Activated CD8-positive, alpha-beta memory T cell treated with anti-CD3 and anti-CD28 coated beads for 36 hours (primary cell): Measurements from ENCODE around the gene OR1L1. TPM values are rescaled to one million over a fixed set of nuclear protein-coding genes. Genes with fewer than 3 reads are reported as not detected.

ENCODE experiments used
- CTCF ChIA-PET: fragments of 350-600 bp; sonication (Branson Sonifier 250); formaldehyde crosslinking; loops from one replicate; lab custom pipeline; 2021; ENCODE audit warnings: antibody characterized with exemption; lab: Charles Lee
- POLR2A ChIA-PET: fragments of 350-600 bp; sonication (Branson Sonifier 250); formaldehyde crosslinking; loops from one replicate; lab custom pipeline; 2021; ENCODE audit warnings: antibody characterized with exemption; lab: Charles Lee
- total RNA-seq, 2 experiments: library from RNA; stranded (reverse); gene quantifications; one replicate each; pipeline ENCODE4 v1.2.3, GENCODE V29; 2021

The OR1L1 gene, protein sequence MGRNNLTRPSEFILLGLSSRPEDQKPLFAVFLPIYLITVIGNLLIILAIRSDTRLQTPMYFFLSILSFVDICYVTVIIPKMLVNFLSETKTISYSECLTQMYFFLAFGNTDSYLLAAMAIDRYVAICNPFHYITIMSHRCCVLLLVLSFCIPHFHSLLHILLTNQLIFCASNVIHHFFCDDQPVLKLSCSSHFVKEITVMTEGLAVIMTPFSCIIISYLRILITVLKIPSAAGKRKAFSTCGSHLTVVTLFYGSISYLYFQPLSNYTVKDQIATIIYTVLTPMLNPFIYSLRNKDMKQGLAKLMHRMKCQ
- total RNA-seq: not detected

DNA sequence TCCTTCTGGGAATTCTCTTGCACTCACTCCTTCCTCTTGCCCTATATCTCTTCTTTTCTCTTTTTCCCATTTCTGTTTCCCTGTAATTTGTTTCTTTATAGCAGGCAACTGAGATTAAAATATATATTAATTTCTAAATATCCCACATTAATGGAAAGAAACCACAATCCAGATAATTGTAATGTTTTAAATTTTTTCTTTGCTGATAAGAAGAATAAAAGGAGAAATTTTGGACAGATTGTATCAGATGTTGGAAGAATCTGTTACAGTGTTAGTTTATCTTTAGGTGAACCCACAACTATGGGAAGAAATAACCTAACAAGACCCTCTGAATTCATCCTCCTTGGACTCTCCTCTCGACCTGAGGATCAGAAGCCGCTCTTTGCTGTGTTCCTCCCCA lies at the start of gene OR1L1:
TSS of gene OR1L1 (plus strand) at position 301 of the 400 bp plus-strand sequence. CDS start at position 301, 0 bp downstream.
- ChIA-PET CTCF (no interaction called here), POLR2A (no interaction called here)

DNA sequence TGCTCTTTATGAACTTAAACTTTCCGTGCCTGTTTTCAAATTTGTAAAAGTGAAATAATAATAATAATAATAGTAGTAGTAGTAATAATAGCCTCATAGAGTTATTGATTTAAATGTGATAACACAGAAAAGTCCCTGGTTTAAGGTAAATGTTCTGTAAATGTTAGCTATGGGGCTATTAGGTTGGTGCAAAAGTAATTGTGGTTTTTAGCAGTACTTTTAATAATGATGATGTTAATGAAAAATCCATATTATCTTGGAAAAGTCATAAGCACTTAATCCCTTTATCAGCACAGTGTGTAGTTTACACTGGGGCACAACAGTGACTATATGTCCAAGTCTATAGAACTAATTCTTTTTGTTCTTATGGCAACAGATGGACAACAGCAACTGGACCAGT lies 47.2 kb upstream of the OR1L1 start, which contains the start of gene OR1Q1:
TSS of gene OR1Q1 (plus strand) at position 377 of the 400 bp plus-strand sequence. CDS start at position 377, 0 bp downstream.
- ChIA-PET POLR2A (no interaction called here), CTCF (no interaction called here)

DNA sequence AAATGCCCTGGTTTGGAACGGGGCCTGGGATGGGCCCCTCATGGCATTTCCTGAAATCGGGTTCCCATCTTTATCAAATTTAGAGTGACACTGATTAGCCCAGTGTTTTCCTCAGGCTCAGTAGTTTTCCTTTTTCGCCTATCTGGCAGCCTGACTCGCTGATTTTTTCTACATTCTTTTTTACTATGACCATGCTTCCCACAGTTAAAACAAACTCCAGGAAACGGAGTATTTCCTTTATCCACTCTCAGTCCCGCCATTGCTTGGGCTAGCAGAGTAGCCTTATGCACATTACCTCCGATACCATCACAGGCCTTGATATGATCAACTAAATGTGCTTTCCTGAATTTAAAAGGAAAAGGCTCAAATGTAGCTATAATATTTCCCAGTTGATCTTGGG lies 41.5 kb upstream of the OR1L1 start:
- CTCF ChIA-PET: no interaction called here

DNA sequence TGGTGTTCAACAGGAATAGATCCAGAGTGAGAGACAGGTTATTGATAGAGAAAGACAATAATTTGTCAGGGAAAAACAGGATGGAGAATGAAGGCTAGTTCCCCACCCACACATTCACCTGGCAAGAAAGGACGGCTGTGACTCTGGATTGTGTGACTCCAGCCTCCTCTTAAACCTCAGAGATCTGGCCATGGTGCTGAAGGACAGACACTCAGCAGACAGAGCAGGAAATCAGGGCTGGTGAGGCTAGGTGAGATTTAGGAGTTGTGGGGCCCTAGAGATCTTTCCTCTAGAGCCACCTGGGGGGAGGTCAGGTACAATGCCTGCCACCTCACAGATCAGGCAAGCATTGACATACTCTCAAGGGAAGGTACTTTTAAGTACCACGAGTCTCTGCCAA lies 19.3 kb upstream of the OR1L1 start:
- ChIA-PET POLR2A (no interaction called here), CTCF (no interaction called here)

More for the DNA sequence above, 41.5 kb upstream of the OR1L1 start:
- POLR2A ChIA-PET: no interaction called here

DNA sequence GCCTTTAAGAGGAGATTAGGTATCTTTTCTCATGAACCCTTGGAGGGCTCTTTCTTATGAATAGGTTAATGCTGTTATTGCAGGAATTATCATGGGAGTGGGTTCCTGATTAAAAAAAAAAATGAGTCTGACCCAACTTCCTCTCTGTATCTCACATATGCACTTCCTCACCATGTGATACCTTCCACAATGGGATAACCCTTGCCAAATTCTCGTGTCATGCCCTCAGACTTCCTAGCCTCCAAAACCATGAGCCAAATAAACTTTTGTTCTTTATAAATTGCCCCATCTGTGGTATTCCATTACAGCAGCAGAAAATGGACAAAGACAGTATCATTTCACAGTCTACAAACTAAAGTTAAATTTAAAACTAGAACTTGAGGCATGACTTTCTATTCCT lies 5.1 kb upstream of the OR1L1 start:
- POLR2A ChIA-PET: no interaction called here
- CTCF ChIA-PET: no interaction called here

DNA sequence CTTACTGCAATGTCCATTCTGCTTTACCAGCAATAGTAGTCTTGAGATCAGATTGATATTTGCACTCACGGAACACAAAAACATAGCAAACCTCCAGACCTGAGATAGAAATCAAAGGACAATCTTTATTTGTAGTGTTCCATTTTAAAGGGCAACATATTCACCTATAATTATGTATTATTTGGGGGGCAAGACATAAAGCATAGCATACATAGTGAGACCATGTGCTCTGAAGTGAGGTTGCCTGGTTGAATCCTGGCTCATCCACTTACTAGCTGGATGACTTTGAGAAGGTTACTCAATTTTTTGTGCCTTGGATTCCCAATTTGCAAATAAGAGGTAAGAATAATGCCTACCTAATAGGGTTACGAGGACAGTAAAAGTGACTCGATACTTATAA lies 4.0 kb upstream of the OR1L1 start, which contains the start of gene OR1B1:
TSS of gene OR1B1 (minus strand) at position 101 of the 400 bp plus-strand sequence.
- POLR2A ChIA-PET: no interaction called here
- CTCF ChIA-PET: no interaction called here

DNA sequence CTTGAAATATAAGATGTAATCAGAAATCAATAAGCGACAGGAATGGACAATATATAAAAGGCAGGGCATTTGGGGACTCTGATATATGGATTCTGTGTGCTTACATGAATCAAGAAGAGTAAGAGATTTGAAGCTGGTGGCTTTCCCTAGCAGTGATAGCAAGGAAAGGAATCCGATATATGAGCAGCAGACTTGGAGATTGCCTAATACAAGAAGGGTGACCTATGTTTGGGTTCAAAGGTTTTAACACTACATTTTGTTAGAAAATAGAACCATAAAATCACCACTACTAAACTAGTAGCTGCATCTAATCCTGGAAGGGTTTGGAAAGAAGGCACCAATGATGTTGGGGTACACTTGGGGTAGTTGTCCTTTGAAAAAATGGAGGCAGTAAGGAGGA lies 11.0 kb downstream of the OR1L1 start:
- CTCF ChIA-PET: no interaction called here
- POLR2A ChIA-PET: no interaction called here

DNA sequence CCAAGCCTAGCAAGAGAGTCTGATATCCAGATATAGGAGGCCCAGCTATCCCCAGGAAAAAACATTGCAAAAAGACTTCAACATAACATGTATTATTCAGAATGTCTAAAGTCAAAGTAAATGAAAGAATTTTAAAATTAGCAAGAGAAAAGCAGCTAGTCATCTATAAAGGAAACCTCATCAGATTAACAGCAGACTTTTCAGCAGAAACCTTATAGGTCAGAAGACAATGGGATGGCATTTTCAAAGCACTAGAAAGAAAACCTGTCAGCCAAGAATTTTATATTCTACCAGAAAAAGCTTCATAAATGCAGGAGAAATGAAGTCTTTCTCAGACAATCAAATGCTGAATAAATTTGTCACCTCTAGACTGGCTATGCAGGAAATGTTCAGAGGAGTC lies 23.3 kb downstream of the OR1L1 start:
- POLR2A ChIA-PET: no interaction called here
- CTCF ChIA-PET: no interaction called here

DNA sequence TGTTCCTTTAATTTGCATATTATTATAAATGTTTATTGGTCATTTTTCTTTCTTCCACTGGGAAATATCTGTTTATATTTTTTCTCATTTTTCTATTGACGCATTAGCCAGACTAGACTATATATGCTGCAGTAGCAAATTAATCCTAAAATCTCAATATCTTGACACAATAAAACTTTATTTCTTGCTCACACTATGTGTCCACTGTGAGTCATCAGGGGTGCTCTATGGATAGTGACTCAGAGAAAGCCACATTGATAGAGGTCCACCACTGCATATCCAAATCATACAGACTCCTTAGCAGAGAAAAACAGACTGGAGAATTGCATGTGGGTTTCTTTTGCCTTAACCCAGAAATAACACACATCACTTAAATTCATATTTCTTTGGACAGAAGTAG lies 34.2 kb downstream of the OR1L1 start:
- POLR2A ChIA-PET: no interaction called here
- CTCF ChIA-PET: no interaction called here

Other genes starting within 250 kb of the OR1L1 start
- gene OR1J1, start 183.8 kb upstream of the OR1L1 start, total RNA-seq: not detected
- not detected for gene OR1J2, start 150.9 kb upstream of the OR1L1 start, total RNA-seq
- gene OR1J4, start 142.6 kb upstream of the OR1L1 start, total RNA-seq: not detected
- not detected for gene OR1N1, start 134.4 kb upstream of the OR1L1 start, total RNA-seq
- not detected for gene OR1N2, start 108.6 kb upstream of the OR1L1 start, total RNA-seq
- gene OR1L8, start 78.3 kb upstream of the OR1L1 start, total RNA-seq: not detected
- gene OR1Q1, start 47.0 kb upstream of the OR1L1 start, total RNA-seq: not detected
- gene OR1B1, start 4.1 kb upstream of the OR1L1 start, total RNA-seq: not detected
- gene OR1L3, start 13.4 kb downstream of the OR1L1 start, total RNA-seq: not detected
- not detected for gene OR1L4, start 62.3 kb downstream of the OR1L1 start, total RNA-seq
- gene OR1L6, start 80.6 kb downstream of the OR1L1 start, total RNA-seq: not detected
- not detected for gene OR5C1, start 127.2 kb downstream of the OR1L1 start, total RNA-seq
- gene OR1K1, start 138.4 kb downstream of the OR1L1 start, total RNA-seq: not detected
- gene PDCL, start 166.9 kb downstream of the OR1L1 start, total RNA-seq: 10 to 100 TPM; 19.5 to 19.9 TPM
- 10 to 100 TPM; 30.4 to 31.2 TPM for gene RC3H2, start 243.6 kb downstream of the OR1L1 start, total RNA-seq